DND-41 (cell line): Measurements from ENCODE around the gene KLHDC7A.

Experiments
- ATAC-seq: fragments of 200-7000 bp; cut with Tn5 transposase; 3 replicates; pipeline ENCODE4 v1.9.1; 2021; ENCODE audit warnings: low read depth; ENCODE audit not compliant: insufficient read depth
- DNase-seq: peaks from one replicate; pipeline ENCODE4 v3.0.0-alpha.2; 2020
- H2AFZ ChIP-seq: 2 replicates; pipeline ENCODE4 v1.6.0; 2012; ENCODE audit warnings: low read depth, low read length
- H3K27ac ChIP-seq: 2 replicates; pipeline ENCODE4 v1.5.1; 2012; ENCODE audit warnings: low read length, inconsistent platforms
- H3K27me3 ChIP-seq: fragments of 200-600 bp; sonication (generic); 2 replicates; pipeline ENCODE4 v1.6.0; 2012; ENCODE audit warnings: low read length, mild to moderate bottlenecking, inconsistent platforms; ENCODE audit not compliant: insufficient read depth, poor library complexity
- H3K36me3 ChIP-seq: 2 replicates; pipeline ENCODE4 v1.5.1; 2012; ENCODE audit warnings: low read length, inconsistent platforms; ENCODE audit not compliant: insufficient read depth
- H3K4me1 ChIP-seq: 2 replicates; pipeline ENCODE4 v1.5.1; 2012; ENCODE audit warnings: mild to moderate bottlenecking, low read length; ENCODE audit not compliant: insufficient read depth
- H3K4me2 ChIP-seq: 2 replicates; pipeline ENCODE4 v1.6.0; 2012; ENCODE audit warnings: mild to moderate bottlenecking, moderate library complexity, low read length, inconsistent platforms; ENCODE audit not compliant: insufficient read depth
- H3K4me3 ChIP-seq, 2 experiments: fragments of 200-600 bp in 1 of 2; shearing (Covaris generic) in 1 of 2; 2 replicates each; pipeline ENCODE4 v1.5.1; 2012 to 2016; ENCODE audit warnings: inconsistent platforms in 2 of 2, low read length in 2 of 2, mild to moderate bottlenecking in 2 of 2, low read depth in 1 of 2, moderate library complexity in 1 of 2
- H3K79me2 ChIP-seq: 2 replicates; pipeline ENCODE4 v1.6.0; 2012; ENCODE audit warnings: low read length, inconsistent platforms; ENCODE audit not compliant: insufficient read depth
- H3K9ac ChIP-seq: 2 replicates; pipeline ENCODE4 v1.6.0; 2012; ENCODE audit warnings: low read depth, mild to moderate bottlenecking, inconsistent platforms, low read length, moderate library complexity
- H3K9me3 ChIP-seq: 2 replicates; pipeline ENCODE4 v1.5.1; 2012; ENCODE audit warnings: low read length, moderate library complexity, mild to moderate bottlenecking, inconsistent platforms; ENCODE audit not compliant: insufficient read depth, severe bottlenecking
- H4K20me1 ChIP-seq: 2 replicates; pipeline ENCODE4 v1.6.0; 2012; ENCODE audit warnings: low read length; ENCODE audit not compliant: insufficient read depth
- CTCF ChIP-seq: IDR thresholded peaks from 2 replicates; pipeline ENCODE4 v1.5.1; 2012; ENCODE audit warnings: borderline replicate concordance, low read length, moderate library complexity, mild to moderate bottlenecking; ENCODE audit not compliant: poor library complexity, severe bottlenecking; ENCODE audit errors: extremely low read depth
- EZH2 ChIP-seq: IDR thresholded peaks from 3 replicates; pipeline ENCODE4 v1.6.1; 2012; ENCODE audit warnings: borderline replicate concordance, low read depth, mild to moderate bottlenecking, moderate library complexity, low read length, inconsistent platforms; ENCODE audit not compliant: severe bottlenecking

KLHDC7A gene

DNA sequence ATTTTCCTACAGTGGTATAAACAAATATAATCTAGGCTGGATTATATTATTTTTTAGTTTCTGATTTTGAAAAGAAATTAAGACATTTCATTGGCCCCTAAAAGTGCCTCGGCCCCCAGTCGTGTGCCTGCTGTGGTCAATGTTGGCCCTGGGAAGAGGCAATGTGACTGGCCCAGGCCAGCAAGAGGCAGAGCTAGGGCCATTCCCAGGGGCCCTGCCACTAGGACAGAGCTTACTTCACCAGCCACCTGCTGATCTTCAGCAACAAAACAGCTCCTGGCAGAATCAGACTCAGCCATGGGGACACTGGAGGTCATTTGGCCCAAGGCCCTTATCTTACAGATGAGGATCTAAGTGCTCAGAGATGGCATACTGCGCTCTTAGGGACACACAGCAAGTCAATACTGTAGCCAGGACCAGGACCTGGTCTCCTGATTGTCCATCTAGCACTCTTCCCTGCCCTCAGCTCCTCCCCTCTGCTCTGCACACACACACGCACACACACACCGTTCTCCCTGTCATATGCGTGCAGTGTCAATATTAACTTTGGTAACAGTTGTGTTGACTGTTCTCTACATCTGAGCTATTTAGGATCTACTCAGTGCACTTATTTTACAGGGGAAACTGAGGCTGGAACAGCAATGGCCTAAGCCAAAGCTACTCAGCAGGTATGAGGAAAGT, 16.6 kb upstream of the KLHDC7A start:
- Histone ChIP-seq H3K4me2 (no peak overlapping the region), H3K4me3 (no peak overlapping the region), H3K36me3 (no peaks in the 10 kb centered on the region), H3K27ac (no peak overlapping the region), H3K27me3 (peaks cover 3% of the 10 kb centered on the region), H3K4me1 (no peaks in the 10 kb centered on the region), H4K20me1 (no peaks in the 10 kb centered on the region), H2AFZ (no peak overlapping the region), H3K9ac (no peak overlapping the region), H3K79me2 (no peaks in the 10 kb centered on the region), H3K9me3 (no peaks in the 10 kb centered on the region)
- no peak for DNase-seq
- TF ChIP-seq EZH2 (no peak), CTCF (no peak)
- ATAC-seq, result no peak

DNA sequence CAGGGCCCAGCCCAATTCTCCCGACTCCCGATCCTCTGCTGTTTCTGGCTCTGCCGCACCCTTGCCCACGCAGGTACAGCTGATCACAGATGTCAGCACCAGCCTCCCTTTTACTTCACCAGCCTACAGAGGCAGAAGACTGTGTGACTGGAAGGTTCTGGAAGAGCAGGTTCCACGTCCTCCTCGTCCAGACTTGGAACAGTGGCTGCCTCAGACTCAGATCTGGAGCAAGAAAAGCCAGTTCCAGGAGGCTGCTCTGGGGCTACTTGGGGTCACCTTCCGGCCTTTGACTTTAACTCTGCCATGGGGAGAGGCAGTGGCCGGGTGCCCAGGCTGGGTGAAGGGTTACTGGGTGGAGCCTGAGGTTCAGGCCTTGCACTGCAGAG, 16.1 kb upstream of the KLHDC7A start:
- H3K79me2 ChIP-seq, result no peaks in the 10 kb centered on the region

GRCh38 chr1:18466676-18467075, 14.1 kb upstream of the KLHDC7A start:
- H3K9me3 ChIP-seq, result no peaks in the 10 kb centered on the region
- H3K4me3 ChIP-seq, result no peak overlapping the region
- no peak for DNase-seq
- no peak overlapping the region for H3K27ac ChIP-seq
- no peaks in the 10 kb centered on the region for H3K27me3 ChIP-seq
- no peak for ATAC-seq
- no peak overlapping the region for H2AFZ ChIP-seq
- H3K4me2 ChIP-seq, result no peak overlapping the region
- no peaks in the 10 kb centered on the region for H3K79me2 ChIP-seq
- H4K20me1 ChIP-seq, result no peaks in the 10 kb centered on the region
- no peak for TF ChIP-seq EZH2
- no peak for TF ChIP-seq CTCF
- no peaks in the 10 kb centered on the region for H3K4me1 ChIP-seq
- no peaks in the 10 kb centered on the region for H3K36me3 ChIP-seq
- no peak overlapping the region for H3K9ac ChIP-seq

More for the DNA sequence above, 16.1 kb upstream of the KLHDC7A start:
- no peak overlapping the region for H2AFZ ChIP-seq
- no peaks in the 10 kb centered on the region for H4K20me1 ChIP-seq
- ATAC-seq (no peak), DNase-seq (no peak)
- H3K4me1 ChIP-seq, result no peaks in the 10 kb centered on the region
- no peak overlapping the region for H3K27ac ChIP-seq
- H3K9me3 ChIP-seq, result no peaks in the 10 kb centered on the region
- H3K9ac ChIP-seq, result no peak overlapping the region
- no peak for TF ChIP-seq CTCF
- no peak for TF ChIP-seq EZH2
- H3K27me3 ChIP-seq, result peaks cover 2% of the 10 kb centered on the region
- H3K36me3 ChIP-seq, result no peaks in the 10 kb centered on the region
- H3K4me2 ChIP-seq, result no peak overlapping the region
- no peak overlapping the region for H3K4me3 ChIP-seq
